ENCODE data around the gene CHD9. TPM values are rescaled to one million over a fixed set of nuclear protein-coding genes. Genes with fewer than 3 reads are reported as not detected.

Gene CHD9
- total RNA-seq, 1 donor from 2014 or later = 77.4 TPM

GRCh38 chr16:53207810-53208752, 153.3 kb downstream of the CHD9 start:
- DNase-seq (ENCODE audit: low read depth) (peak; percentile 84), FAIRE-seq (peak; percentile 43)
- Mint-ChIP-seq H3K36me3 (ENCODE audit: low read depth, unreplicated experiment) (peaks cover 1% of the 10 kb centered on the region), H3K27ac (ENCODE audit: unreplicated experiment) (peak overlapping the region; percentile 89), H3K4me3 (ENCODE audit: unreplicated experiment) (peak overlapping the region; percentile 97), H3K27me3 (ENCODE audit: low read depth, unreplicated experiment) (no peaks in the 10 kb centered on the region), H3K9me3 (ENCODE audit: unreplicated experiment) (peaks cover 2% of the 10 kb centered on the region), H3K4me1 (ENCODE audit: low read depth, unreplicated experiment) (peaks cover 18% of the 10 kb centered on the region)
- H3K4me2 ChIP-seq (ENCODE audit: low read length) = peak overlapping the region; percentile 91
- peaks cover 72% of the 10 kb centered on the region for H3K79me2 ChIP-seq (ENCODE audit: insufficient read depth, low read length)
- no peaks in the 10 kb centered on the region for H3K36me3 ChIP-seq (ENCODE audit: insufficient read depth, low read length)
- peak overlapping the region; percentile 84 for H3K9ac ChIP-seq (ENCODE audit: low read length)
- peak overlapping the region; percentile 60 for H2AFZ ChIP-seq (ENCODE audit: low read depth, low read length)
- peaks cover 8% of the 10 kb centered on the region for H4K20me1 ChIP-seq (ENCODE audit: insufficient read depth, low read length)
- H3K27ac ChIP-seq (ENCODE audit: low read depth, low read length) = peak overlapping the region; percentile 85
- H3K9me3 ChIP-seq (ENCODE audit: insufficient read depth, low read depth, low read length) = no peaks in the 10 kb centered on the region
- TF ChIP-seq EZH2 (IDR thresholded peaks at IDR 0.05; ENCODE audit: insufficient read depth, low read length) = no peak
- TF ChIP-seq CTCF (IDR thresholded peaks at IDR 0.05; ENCODE audit: insufficient read depth, low read depth, low read length) = peak; percentile 74
- H3K4me1 ChIP-seq (ENCODE audit: insufficient read depth, low read length) = peaks cover under 1% of the 10 kb centered on the region
- peak overlapping the region; percentile 74 for H3K4me3 ChIP-seq (ENCODE audit: insufficient read depth, low read depth, low read length)
- H3K27me3 ChIP-seq (ENCODE audit: insufficient read depth, low read length) = no peaks in the 10 kb centered on the region

DNA sequence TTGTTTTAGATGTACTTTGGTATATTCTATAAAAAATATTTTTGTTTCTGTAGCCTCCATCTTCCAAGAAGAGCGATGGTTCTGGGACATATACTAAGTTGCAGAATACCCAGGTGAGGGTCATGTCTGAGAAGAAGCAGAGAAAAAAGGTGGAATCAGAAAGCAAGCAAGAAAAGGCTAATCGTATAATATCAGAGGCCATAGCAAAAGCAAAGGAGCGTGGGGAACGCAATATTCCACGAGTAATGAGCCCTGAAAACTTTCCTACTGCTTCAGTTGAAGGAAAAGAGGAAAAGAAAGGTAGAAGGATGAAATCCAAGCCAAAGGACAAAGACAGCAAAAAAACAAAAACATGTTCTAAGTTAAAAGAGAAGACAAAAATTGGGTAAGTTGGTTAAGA, 154.6 kb downstream of the CHD9 start:
- peak overlapping the region; percentile 84 for H3K9ac ChIP-seq (ENCODE audit: low read length)
- peaks cover 4% of the 10 kb centered on the region for H3K36me3 Mint-ChIP-seq (ENCODE audit: low read depth, unreplicated experiment)
- TF ChIP-seq CTCF (IDR thresholded peaks at IDR 0.05; ENCODE audit: insufficient read depth, low read depth, low read length) (no peak), EZH2 (IDR thresholded peaks at IDR 0.05; ENCODE audit: insufficient read depth, low read length) (no peak)
- peaks cover 77% of the 10 kb centered on the region for H3K79me2 ChIP-seq (ENCODE audit: insufficient read depth, low read length)
- H3K4me3 ChIP-seq (ENCODE audit: insufficient read depth, low read depth, low read length) = peak overlapping the region; percentile 74
- no peaks in the 10 kb centered on the region for H3K27me3 ChIP-seq (ENCODE audit: insufficient read depth, low read length)
- peaks cover 22% of the 10 kb centered on the region for H3K4me1 Mint-ChIP-seq (ENCODE audit: low read depth, unreplicated experiment)
- DNase-seq (ENCODE audit: low read depth) (no peak), FAIRE-seq (no peak)
- no peaks in the 10 kb centered on the region for H3K9me3 ChIP-seq (ENCODE audit: insufficient read depth, low read depth, low read length)
- peaks cover 3% of the 10 kb centered on the region for H3K4me1 ChIP-seq (ENCODE audit: insufficient read depth, low read length)
- peak overlapping the region; percentile 82 for H3K27ac Mint-ChIP-seq (ENCODE audit: unreplicated experiment)
- peak overlapping the region; percentile 97 for H3K4me3 Mint-ChIP-seq (ENCODE audit: unreplicated experiment)
- H3K27ac ChIP-seq (ENCODE audit: low read depth, low read length) = peak overlapping the region; percentile 85
- no peaks in the 10 kb centered on the region for H3K36me3 ChIP-seq (ENCODE audit: insufficient read depth, low read length)
- H3K27me3 Mint-ChIP-seq (ENCODE audit: low read depth, unreplicated experiment) = no peaks in the 10 kb centered on the region
- no peaks in the 10 kb centered on the region for H3K9me3 Mint-ChIP-seq (ENCODE audit: unreplicated experiment)
- H3K4me2 ChIP-seq (ENCODE audit: low read length) = peak overlapping the region; percentile 91
- H2AFZ ChIP-seq (ENCODE audit: low read depth, low read length) = no peak overlapping the region
- H4K20me1 ChIP-seq (ENCODE audit: insufficient read depth, low read length) = peaks cover 12% of the 10 kb centered on the region

All from astrocyte (in vitro differentiated cells and primary cell).